NCI-H2081 treated with DMSO at 0.1 percent for 48 hours (cell line): ENCODE data around the gene OR5K4.
"Not testable (repeated sequence)": the region's sequence is repeated elsewhere in the genome, so short reads cannot be mapped to it uniquely, and the experiment has no call there.

Experiments used
- DNase-seq: peaks from one replicate; lab custom pipeline; 2025; lab: John Stamatoyannopoulos, UW

The OR5K4 gene

GRCh38 chr3:98371853-98372252 is 18.2 kb downstream of the OR5K4 start:
- DNase-seq = no peak

DNA sequence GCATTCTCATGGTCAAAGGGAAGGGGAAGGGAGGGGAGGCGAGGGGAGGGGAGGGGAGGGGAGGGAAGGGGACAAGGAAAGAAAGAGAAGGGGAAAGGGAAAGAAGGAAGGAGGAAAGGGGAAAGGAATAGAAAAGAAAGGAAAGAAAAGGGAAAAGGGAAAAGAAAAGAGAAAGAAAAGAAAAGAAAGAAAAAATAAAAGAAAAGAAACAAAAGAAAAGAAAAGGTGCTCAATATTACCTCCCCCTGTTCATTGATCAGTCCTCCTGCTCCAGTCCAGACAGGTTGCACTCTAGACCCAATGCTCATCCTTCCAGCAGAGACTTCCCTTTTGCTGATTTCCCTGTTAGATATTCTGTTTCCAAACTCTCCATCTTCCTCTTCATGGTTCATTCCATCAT is 18.8 kb downstream of the OR5K4 start:
- DNase-seq = no peak

GRCh38 chr3:98376631-98377030 is 23.0 kb downstream of the OR5K4 start:
- no peak for DNase-seq

DNA sequence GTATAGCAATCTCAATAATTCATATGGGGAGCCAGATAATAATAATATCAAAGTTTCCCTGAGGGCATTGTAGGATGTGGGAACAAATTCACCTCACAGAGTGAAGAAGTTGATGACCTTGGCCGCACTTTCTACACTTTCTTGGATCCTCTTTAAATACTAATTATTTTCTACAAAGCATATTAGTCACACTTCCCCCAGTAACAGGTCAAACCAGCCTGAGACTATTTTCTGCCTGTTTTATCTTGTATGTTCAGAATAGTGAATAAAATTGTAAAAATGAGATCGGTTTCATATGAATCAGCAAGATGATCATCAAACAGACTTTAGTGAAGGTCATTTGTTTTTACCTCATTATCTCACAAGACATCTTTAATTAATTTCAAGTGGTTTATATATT is 34.5 kb downstream of the OR5K4 start:
- no peak for DNase-seq

- DNase-seq = no peak
Observed at GRCh38 chr3:98390366-98390765, 36.7 kb downstream of the OR5K4 start, which contains the start of gene OR5K3. Gene OR5K3, plus strand, starts transcription at chr3:98390666. Its CDS starts 0 bp downstream, at chr3:98390666.

- DNase-seq = no peak
Observed at GRCh38 chr3:98395101-98395500, 41.4 kb downstream of the OR5K4 start.

DNA sequence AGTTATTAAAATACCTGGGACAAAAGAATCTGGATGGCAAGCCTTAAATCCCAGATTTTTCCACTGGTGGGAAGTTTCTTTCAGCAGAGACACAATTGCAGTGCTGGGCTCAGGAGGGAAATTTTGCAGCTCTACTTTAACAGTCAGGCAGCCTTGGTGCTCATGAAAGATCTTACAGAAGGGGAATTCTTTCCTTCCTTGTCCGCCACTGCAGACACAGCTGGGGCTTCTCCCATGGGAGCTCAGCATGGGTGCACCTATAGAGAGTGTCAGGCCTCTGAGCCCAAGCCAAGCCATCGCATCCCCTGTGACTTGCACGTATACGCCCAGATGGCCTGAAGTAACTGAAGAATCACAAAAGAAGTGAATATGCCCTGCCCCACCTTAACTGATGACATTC is 42.8 kb downstream of the OR5K4 start:
- DNase-seq = not testable (repeated sequence)

DNA sequence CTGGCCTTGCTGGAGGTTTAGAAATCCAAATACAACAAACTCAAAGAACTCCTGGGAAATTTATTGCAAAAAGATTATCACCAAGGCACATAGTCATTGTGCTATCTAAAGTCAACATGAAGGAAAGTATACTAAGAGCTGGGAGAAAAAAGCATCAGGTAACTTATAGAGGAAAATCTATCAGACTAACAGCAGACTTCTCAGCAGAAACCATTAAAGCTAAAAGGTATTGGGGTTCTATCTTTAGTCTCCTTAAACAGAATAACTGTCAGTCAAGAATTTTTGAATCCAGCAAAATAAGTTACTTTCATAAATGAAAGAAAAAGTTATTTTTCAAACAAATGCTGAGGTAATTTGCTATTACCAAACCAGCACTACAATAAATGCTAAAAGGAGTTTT is 44.9 kb downstream of the OR5K4 start:
- DNase-seq = no peak

DNA sequence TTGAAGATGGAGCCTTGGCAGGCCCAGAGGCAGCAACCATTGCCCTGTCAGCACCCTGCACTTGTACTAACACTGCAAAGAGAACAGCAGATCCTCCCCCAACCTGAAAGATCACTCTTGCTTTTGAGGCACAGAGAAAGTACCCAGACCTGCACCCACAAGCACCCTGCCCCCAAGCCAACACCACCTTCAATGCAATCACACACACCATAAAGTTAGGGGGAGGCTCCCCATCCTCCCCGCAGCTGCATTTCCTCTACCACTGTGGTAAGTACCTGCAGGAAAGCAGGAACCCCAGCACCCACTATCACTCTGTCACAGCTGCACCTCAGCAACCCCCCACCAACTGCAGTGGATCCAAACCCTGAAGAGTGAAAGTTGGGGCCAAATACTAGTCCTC is 48.9 kb downstream of the OR5K4 start:
- no peak for DNase-seq

GRCh38 chr3:98404010-98404409 is 50.4 kb downstream of the OR5K4 start:
- no peak for DNase-seq
